Measurements from ENCODE around the gene ZNF598.
"Not testable (repeated sequence)": the region's sequence is repeated elsewhere in the genome, so short reads cannot be mapped to it uniquely, and the experiment has no call there.

Gene ZNF598

DNA sequence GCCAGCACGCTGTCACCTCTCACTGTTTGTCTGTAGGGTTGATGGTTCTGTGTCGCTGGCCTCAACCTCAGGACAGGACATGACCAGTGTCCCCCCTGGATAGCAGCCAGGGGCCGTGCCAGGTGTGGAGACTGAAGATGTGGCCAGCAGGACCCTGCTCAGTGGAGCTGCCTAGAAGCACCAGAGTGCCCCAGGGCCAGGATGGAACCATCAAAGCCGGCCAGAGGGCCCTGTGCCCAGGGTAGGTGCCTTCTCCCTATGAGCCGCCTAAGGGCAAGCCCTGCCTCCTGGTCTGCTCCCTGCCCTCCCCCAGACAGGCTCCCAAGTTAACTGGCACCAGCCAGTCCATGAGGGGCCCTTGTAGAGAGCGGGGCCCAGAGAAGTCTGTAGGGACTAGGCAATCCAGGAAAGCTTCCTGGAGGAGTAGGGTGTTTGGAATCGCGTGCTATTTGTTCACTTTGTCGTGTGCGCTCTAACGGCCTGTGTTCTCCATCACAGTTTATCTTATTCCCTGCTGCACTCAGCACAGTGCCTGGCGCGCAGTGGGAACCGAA is 50.8 kb downstream of the ZNF598 start:
- Mint-ChIP-seq H3K27ac (peak overlapping the region; percentile 98 to 99), H3K4me3 (peak overlapping the region; percentile 94 to 95)
- no peak for ATAC-seq (replicated peaks)

GRCh38 chr16:1958143-1958491 is 51.5 kb downstream of the ZNF598 start:
- DNase-seq; H3K4me3 Mint-ChIP-seq; H3K27ac Mint-ChIP-seq; H3K27me3 Mint-ChIP-seq; H3K9me3 Mint-ChIP-seq; ATAC-seq (replicated peaks): not testable (repeated sequence)
- Mint-ChIP-seq H3K4me1 (ENCODE audit: low read depth in 2 of 2) (peaks cover 22 to 30% of the 10 kb centered on the region in 2 donors), H3K36me3 (ENCODE audit: insufficient read depth) (peaks cover 32% of the 10 kb centered on the region)

More for the DNA sequence above, 50.8 kb downstream of the ZNF598 start:
- H3K36me3 Mint-ChIP-seq (ENCODE audit: insufficient read depth) = peaks cover 39% of the 10 kb centered on the region
- no peaks in the 10 kb centered on the region for H3K9me3 Mint-ChIP-seq
- no peaks in the 10 kb centered on the region for H3K27me3 Mint-ChIP-seq
- DNase-seq = no peak
- H3K4me1 Mint-ChIP-seq (ENCODE audit: low read depth in 2 of 2) = peaks cover 27 to 37% of the 10 kb centered on the region in 2 donors

DNA sequence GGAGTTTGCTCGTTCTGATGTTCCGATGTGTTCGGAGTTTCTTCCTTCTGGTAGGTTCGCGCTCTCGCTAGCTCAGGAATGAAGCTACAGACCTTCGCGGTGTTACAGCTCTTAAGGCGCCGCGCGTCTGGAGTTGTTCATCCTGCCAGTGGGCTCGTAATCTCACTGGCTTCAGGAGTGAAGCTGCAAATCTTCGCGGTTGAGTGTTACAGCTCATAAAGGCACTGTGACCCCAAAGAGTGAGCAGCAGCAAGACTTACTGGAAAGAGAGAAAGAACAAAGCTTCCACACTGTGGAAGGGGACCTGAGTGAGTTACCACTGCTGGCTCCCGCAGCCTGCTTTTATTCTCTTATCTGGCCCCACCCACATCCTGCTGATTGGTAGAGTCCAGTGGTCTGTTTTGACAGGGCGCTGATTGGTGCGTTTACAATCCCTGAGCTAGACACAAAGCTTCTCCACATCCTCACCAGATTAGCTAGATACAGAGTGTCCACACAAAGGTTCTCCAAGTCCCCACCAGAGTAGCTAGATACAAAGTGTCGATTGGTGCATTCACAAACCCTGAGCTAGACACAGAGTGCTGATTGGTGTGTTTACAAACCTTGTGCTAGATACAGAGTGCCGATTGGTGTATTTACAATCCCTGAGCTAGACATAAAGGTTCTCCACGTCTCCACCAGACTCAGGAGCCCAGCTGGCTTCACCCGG is 52.0 kb downstream of the ZNF598 start:
- peaks cover 27% of the 10 kb centered on the region for H3K36me3 Mint-ChIP-seq (ENCODE audit: insufficient read depth)
- ATAC-seq (replicated peaks); H3K27ac Mint-ChIP-seq; H3K9me3 Mint-ChIP-seq; DNase-seq; H3K4me3 Mint-ChIP-seq; H3K27me3 Mint-ChIP-seq: not testable (repeated sequence)
- H3K4me1 Mint-ChIP-seq (ENCODE audit: low read depth in 2 of 2) = peaks cover 22 to 25% of the 10 kb centered on the region in 2 donors

- Mint-ChIP-seq H3K27me3 (peaks cover 0 to 8% of the 10 kb centered on the region in 2 donors), H3K4me3 (no peak overlapping the region), H3K9me3 (no peaks in the 10 kb centered on the region), H3K4me1 (ENCODE audit: low read depth in 2 of 2) (no peaks in the 10 kb centered on the region), H3K27ac (no peak overlapping the region), H3K36me3 (ENCODE audit: insufficient read depth) (no peaks in the 10 kb centered on the region)
- ATAC-seq (replicated peaks) (no peak), DNase-seq (no peak)
These were observed 55.9 kb downstream of the ZNF598 start for GRCh38 chr16:1953734-1954133.

- H3K27ac Mint-ChIP-seq = no peak overlapping the region
- DNase-seq = no peak
- no peaks in the 10 kb centered on the region for H3K4me1 Mint-ChIP-seq (ENCODE audit: low read depth in 2 of 2)
- H3K36me3 Mint-ChIP-seq (ENCODE audit: insufficient read depth) = no peaks in the 10 kb centered on the region
- no peaks in the 10 kb centered on the region for H3K9me3 Mint-ChIP-seq
- H3K4me3 Mint-ChIP-seq = no peak overlapping the region
- ATAC-seq (replicated peaks) = no peak
- peaks cover 0 to 8% of the 10 kb centered on the region in 2 donors for H3K27me3 Mint-ChIP-seq
These were observed 59.1 kb downstream of the ZNF598 start for GRCh38 chr16:1950559-1950958.

DNA sequence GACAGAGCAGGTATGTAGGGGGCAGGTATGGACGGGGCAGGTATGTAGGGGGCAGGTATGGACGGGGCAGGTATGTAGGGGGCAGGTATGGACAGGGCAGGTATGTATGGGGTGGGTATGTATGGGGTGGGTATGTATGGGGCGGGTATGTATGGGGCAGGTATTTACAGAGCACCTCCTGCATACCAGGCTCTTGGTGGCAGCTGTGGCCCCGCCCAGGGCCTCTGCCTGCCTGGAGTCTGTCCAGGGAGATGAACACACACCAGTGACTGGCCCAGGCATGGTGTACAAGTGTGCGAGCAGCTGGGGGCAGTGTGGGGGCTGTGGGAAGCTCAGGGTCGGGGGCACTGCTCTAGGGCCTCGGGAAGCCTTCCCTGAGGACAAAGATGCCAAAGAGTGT is 59.6 kb downstream of the ZNF598 start:
- ATAC-seq (replicated peaks) = no peak
- Mint-ChIP-seq H3K4me3 (no peak overlapping the region), H3K27ac (no peak overlapping the region), H3K36me3 (ENCODE audit: insufficient read depth) (no peaks in the 10 kb centered on the region), H3K27me3 (peaks cover 0 to 8% of the 10 kb centered on the region in 2 donors), H3K4me1 (ENCODE audit: low read depth in 2 of 2) (no peaks in the 10 kb centered on the region), H3K9me3 (no peaks in the 10 kb centered on the region)
- DNase-seq = no peak

GRCh38 chr16:1949507-1949906 is 60.1 kb downstream of the ZNF598 start:
- H3K36me3 Mint-ChIP-seq (ENCODE audit: insufficient read depth) = no peaks in the 10 kb centered on the region
- H3K27ac Mint-ChIP-seq = no peak overlapping the region
- no peak for DNase-seq
- H3K4me1 Mint-ChIP-seq (ENCODE audit: low read depth in 2 of 2) = peaks cover 0 to 1% of the 10 kb centered on the region in 2 donors
- peaks cover 0 to 8% of the 10 kb centered on the region in 2 donors for H3K27me3 Mint-ChIP-seq
- no peaks in the 10 kb centered on the region for H3K9me3 Mint-ChIP-seq
- ATAC-seq (replicated peaks) = no peak
- no peak overlapping the region for H3K4me3 Mint-ChIP-seq

All from effector memory CD8-positive, alpha-beta T cell (primary cell).